GM10847 (cell line): ENCODE data around the gene NUAK2.

Source experiments
- POLR2A ChIP-seq: IDR thresholded peaks from 2 replicates; pipeline ENCODE4 v1.6.1; 2011; ENCODE audit not compliant: insufficient read length; ENCODE audit errors: extremely low read depth

NUAK2 gene

GRCh38 chr1:205335692-205336091 is 14.1 kb upstream of the NUAK2 start:
- TF ChIP-seq POLR2A: no peak

GRCh38 chr1:205332015-205332791 is 10.7 kb upstream of the NUAK2 start:
- TF ChIP-seq POLR2A: no peak

GRCh38 chr1:205330150-205330549 is 8.6 kb upstream of the NUAK2 start:
- TF ChIP-seq POLR2A: no peak

- no peak for TF ChIP-seq POLR2A
These were observed 8.2 kb upstream of the NUAK2 start for GRCh38 chr1:205329719-205330118.

GRCh38 chr1:205328476-205328875 is 6.9 kb upstream of the NUAK2 start:
- no peak for TF ChIP-seq POLR2A

GRCh38 chr1:205326812-205327466 is 5.4 kb upstream of the NUAK2 start:
- no peak for TF ChIP-seq POLR2A

- TF ChIP-seq POLR2A: no peak
These were observed 3.9 kb upstream of the NUAK2 start for GRCh38 chr1:205325334-205325884.

GRCh38 chr1:205324781-205325180 is 3.2 kb upstream of the NUAK2 start:
- no peak for TF ChIP-seq POLR2A

- no peak for TF ChIP-seq POLR2A
These were observed 2.2 kb upstream of the NUAK2 start for GRCh38 chr1:205323794-205324193.

GRCh38 chr1:205321959-205322283 is 376 bp upstream of the NUAK2 start:
- no peak for TF ChIP-seq POLR2A

- TF ChIP-seq POLR2A: no peak
These were observed 2.2 kb downstream of the NUAK2 start for GRCh38 chr1:205319081-205320018.

GRCh38 chr1:205318231-205318991 is 3.1 kb downstream of the NUAK2 start:
- TF ChIP-seq POLR2A: no peak

GRCh38 chr1:205317311-205317917 is 4.1 kb downstream of the NUAK2 start:
- no peak for TF ChIP-seq POLR2A

GRCh38 chr1:205316161-205316566 is 5.4 kb downstream of the NUAK2 start:
- TF ChIP-seq POLR2A: no peak
